HG02938 (cell line): Measurements from ENCODE around the gene RTL9.
A peak's percentile ranks its signal among the peaks of the same experiment; 100 is the strongest.
"Not testable (repeated sequence)": the region's sequence is repeated elsewhere in the genome, so short reads cannot be mapped to it uniquely, and the experiment has no call there.

ENCODE experiments used
- ATAC-seq: cut with Tn5 transposase; IDR thresholded peaks from one replicate; pipeline ENCODE4 v1.9.1; 2021; ENCODE audit warnings: mild to moderate bottlenecking, moderate library complexity; ENCODE audit not compliant: unreplicated experiment

Gene RTL9

DNA sequence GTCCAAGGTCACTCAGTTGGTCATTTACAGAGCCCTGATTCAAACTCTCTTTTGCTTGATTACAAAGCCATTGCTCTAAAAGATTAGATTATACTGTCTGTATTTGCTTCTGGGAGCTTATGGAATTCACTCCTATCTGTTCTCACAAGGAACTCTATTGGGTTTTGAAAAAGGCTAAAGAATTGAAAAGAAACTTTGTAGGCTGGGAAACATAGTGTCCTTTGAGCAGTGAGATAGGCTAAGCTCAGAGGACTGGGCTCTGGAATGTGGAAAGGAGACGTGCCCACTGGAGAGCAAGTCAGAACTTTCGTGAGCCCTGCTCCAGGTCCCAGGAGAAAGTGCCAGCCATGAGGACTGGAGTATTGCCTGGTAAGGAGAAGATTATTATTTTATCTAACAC lies at the start of gene RTL9:
RTL9 (plus strand) TSS at position 301 of the 400 bp plus-strand sequence. CDS start 91,770 bp downstream, outside the sequence.
- no peak for ATAC-seq

DNA sequence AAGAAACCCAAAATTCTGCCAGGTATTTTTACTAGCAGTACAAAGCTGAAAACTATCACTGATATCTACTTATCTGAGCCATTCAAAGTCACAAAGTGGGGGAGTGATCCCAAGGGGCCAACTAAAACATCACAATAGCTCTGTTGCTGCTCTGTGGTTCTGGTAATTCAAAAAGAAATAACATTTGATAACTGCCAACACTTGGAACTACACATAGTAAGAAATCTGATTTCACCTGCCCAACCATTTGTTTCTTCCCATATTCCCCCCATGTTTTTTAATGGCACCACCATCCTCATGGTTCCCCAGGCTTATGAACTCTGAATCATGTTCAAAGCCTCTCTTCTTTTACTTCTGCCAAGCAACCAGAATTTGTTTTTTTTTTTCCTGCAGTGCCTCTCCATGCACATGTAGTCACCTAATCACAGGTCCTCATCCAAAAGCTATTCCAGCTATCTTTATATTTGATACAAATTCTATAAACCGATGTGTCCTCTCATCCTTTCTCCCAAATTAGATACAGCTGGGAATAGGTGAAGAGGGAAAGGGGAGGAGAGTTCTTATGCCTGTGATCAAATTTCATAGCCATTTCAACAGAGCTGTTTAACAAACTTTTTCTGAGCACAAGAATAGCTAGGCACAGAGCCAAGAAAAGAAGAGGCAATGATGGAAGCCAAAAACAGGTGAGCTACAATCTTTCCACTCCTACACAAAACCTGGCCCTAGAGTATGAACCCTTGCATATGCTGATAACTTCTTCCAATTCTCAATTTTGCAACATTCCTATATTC lies 48.5 kb upstream of the RTL9 start:
- no peak for ATAC-seq

DNA sequence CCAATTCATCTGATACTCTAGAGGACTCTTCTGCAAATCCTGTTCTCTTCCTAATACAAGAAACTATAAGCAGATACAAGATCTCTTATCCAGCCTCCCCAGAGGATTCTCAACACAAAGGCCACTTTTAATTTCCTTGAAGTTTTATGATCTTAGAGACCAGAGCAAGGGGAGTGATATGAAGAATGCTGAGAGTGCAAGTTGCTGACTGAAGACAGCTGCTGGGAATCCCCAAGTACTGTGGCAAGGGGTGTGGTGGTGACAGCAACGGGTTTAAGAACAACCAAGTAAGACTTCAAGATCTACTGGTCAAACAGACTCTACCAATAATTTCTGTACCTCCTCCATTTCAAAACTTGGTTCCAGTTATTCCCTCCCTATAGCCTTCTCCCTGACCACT lies 47.8 kb upstream of the RTL9 start:
- peak; percentile 88 for ATAC-seq

DNA sequence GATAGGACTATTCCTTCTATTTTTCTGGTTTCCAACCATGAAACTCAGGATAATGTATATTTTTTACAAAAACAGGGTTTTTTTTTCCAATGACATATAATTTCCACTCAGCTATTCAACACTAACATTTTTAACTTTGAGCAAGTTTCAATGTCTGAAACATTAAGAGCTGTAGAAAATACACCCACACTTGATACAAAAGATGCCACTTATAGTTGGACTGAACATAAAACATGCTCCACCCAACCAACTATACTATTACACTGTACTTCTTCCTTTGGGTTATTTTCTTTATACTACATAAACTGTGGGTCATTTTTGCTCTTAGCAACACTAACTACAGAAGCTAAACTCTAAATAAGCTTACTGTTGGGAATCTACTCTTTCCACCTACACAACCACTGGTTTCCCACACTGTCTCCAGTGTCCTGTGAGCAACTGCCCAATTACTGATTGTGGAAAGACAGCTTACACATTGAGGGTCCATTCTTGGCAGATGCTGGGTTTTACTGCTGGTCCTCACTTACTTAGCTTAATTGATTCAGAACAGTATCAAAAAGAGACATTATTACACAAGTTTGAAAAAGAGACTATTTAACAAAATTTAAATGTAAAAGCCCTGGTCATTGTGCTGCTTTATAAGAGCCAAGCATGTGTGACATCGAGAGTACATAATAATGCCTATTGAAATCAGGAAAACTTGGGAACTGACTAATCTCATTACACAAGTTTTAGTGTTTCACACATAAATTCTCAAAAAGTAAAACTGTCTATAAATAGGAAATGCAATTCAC lies 47.0 kb upstream of the RTL9 start:
- no peak for ATAC-seq

DNA sequence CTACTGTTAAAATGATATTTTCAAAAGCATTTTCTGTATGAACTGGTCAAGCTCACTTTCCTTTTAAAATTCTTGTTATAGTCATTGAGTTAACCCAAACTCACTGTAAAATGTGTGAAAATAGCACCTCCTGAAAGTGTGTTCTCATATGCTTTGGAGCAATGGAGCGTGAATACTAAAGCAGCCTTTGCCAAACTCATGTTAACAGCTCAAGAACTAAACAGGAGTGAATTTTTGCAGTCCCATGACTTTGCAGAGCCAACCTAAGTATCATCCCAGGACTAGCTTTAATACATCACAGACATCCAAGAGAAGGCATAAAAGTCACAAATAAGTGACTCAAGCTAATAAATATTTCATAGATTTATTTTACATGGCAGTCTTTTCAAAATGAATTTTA lies 43.1 kb upstream of the RTL9 start:
- no peak for ATAC-seq

DNA sequence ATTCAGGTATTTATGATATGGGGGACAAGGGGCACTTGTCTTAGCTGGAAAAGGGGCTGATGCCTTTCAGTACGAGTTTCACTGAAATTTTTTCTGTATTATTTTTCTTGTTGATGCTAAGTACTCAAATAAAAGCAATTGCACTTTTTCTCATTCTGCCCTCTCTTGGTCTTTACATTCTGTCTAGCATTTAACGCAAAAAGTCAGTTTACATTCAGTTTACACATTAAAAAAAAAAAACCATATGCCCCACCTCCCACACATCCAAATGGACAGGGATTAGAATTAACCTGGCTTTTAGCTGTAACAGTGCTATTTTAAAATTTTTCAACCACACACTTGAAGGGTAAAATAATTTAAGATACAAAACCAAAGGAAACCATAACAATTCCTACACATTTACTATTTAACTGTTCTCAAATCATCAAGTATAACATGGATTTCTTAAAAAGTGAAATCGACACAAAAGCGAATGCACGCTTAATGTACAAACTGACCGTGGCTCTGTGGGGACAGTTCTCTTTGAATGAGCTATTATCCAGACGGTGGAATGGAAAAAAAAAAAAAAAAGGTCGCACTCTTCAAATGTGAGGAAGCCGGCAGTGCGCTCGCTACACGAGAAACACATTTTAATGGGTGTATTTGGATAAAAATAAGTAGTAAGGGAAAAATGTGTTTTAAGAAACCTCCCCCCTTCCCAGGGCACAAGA lies 42.1 kb upstream of the RTL9 start:
- ATAC-seq, result no peak

DNA sequence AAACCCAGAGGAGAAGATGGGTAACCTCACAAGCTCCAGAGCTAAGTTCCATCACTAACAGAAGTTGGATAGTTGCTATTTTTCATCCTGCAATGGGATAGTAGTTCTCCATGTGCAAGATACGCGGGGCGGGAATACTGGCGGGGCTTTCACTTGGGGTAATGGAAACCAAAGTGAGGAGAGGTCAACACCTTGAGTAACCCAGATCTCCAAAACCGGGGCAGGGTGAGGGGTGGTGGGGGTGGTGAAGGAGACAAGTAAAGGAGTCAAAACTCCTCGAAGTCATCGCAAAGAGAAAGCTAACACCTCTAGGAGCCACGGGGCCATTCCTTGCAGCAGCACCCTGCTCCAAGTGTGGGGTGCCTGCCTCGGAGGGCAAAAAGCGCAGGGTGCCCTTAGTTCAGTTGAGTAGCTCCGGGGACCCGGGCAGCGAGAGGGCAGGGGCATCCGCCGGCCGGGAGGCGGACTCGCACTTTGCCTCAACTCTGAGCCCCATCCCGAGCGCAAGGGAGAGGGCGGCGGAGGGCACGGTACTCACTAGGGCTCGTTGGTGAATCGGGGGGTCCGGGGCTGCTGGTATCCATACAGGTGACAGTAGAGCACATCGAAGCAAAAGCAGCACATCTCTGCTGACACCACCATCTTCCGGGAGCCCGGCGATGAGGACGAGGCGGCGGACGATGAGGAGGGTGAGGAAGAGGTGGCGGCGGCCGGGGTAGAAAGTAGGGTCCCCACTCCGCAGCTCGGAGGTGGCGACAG lies 41.4 kb upstream of the RTL9 start:
- ATAC-seq, result peak; percentile 25

DNA sequence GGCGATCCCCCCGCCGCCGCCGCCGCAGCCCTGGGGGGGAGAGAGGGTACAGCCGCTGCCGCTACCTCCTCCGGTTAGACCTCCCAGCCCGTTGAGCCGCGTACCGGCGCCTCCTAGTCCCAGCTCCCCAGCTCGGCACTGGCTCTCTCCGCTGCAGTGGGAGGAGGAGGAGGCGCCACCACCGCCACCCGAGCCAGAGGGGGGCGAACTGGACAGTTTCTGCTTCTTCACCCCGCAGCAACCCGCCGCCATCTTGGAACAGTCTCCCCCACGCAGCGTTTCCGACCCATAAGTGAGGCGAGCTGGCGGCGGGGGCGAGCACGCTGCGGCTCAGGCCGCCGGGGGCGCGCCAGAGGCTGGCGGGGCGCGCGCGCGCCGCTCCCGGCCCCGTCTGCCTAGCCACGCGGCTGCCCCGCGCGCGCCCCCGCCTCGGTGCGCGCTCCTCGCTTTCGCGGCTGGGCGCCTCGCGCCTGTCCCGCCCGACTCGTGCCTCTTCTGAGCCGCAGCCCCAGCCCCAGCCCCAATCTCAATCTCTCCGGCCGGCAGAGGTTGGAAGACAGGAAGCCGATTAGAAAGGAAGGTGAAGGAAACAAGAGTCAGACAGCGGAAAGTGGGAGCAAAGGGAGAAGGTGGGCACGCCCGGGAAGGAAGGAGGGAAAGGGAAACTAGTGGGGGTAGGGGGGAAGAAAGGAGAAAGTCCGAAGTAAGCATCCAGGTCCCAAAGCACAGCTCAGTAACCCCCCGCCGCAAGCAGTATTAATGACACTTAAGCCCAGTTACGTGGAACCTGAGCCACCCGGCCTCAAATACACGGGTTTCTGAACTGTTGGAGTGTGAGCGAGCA lies 40.6 kb upstream of the RTL9 start, which contains the start of gene AMMECR1:
AMMECR1 (minus strand) TSS at position 266 of the 844 bp plus-strand sequence; CDS start at position 252, 14 bp downstream.
- peak; percentile 69 for ATAC-seq

DNA sequence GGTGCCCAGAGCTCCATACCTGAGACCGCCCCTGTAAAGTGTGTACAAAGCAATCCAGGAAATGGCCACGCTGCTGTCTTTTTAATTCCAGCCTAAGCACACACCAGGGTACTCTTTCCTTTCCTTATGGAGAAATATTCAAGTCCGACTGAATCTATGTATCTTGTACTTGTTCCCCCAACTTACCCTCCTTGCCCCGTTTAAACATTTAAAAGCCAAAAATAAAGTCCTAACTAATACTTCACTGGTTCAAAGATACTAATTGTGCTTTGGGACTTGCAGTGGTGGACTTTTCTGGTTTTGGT lies 40.0 kb upstream of the RTL9 start:
- peak; percentile 28 for ATAC-seq

DNA sequence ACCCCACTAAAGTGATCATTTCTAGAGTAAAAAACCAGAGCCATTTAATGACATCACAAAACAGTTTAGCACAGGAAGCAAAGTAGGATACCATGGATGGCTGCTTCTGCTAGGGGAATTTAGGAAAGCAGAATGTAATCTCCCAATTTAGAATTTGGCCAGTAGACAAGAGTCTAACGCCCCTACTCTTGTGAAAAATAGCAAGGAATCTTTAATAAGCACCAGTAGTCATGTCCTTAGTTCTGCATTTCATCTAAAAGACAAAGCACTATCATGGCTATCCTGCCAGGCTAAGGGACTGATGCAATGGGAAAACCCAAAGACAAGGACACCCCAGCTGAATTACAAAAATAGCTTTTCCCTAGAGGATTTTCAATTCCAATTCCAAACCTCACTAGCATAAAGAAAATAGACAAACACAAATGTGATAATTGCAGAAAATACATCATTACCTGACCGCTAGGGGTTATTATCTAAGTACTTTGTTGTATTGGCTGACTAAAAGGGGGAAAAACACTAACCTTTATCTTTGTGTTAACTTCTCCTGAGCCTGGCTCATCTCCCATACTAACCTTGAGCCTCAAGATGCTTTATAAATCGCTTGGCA lies 38.2 kb upstream of the RTL9 start:
- no peak for ATAC-seq

DNA sequence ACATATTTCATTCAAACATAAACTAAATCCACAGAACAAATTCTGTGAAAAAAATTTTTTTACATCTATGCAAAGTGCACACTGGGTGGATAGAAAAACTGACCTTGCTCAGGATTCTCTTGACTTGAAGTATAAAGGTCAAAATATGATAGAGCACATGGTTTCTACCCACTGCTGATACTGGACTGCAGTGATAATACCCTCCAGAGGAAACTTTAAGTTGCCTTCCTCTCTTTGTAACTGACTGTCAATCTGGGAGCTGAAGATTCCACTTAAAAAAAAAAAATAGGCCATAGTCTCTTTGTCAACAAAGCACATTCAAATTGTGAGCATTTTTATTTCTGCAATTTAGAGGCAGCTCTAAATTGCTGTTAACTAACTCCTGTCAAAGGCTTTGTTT lies 37.6 kb upstream of the RTL9 start:
- no peak for ATAC-seq

DNA sequence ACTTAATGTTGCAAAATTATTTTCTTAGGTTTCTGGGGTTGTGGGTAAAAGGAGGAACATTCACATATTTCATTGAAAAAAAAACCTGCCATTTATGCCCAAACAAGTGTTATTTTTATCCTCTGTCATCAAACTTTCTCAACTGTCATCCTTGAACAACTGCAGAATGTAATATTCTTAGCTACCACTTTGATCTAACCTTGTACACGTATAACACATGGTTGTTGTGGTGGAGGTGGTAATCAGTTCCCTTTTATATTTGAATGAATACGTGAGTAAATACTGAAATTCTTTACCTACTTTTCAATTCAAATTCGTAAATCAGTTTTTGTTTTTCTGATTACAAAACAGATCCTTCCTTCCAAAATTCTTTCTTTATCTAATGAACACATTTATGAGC lies 37.0 kb upstream of the RTL9 start:
- ATAC-seq, result no peak

DNA sequence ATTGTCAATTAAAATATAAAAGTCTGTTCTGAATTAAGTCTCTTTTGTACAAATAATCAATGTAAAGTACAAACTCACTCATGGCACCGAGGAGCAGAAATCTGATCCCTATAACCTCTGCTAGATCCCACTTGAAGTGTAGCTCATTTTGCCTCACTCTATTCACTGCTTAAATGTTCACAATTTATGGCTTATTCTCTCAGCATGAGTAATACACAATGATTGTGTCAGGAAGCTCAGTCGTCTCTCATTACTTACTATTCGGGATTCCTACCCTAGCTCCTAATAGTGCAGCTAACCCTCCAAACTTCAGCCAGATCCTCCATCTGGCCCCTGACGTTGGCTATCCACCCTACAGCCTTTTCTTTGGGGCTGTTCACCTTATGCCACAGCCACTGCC lies 36.0 kb upstream of the RTL9 start:
- ATAC-seq, result no peak

DNA sequence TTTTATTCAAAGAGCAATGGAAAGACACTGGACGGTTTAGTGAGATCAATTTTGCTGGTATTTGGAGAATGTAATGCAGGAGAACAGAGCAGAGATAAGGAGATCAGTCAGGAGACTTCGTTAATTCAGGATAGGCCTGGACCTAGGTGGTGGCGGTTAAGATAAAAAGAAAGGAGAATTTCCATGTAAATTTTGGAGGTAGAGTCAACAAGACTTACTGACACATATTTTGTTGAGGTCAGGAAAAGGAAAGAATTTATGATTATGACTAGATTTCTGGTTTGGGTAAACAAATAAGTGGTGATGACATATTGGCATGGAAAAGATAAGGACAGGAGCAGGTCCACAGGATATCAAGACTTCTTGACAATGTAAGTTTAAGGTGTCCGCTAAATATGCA lies 31.9 kb upstream of the RTL9 start:
- ATAC-seq, result no peak

DNA sequence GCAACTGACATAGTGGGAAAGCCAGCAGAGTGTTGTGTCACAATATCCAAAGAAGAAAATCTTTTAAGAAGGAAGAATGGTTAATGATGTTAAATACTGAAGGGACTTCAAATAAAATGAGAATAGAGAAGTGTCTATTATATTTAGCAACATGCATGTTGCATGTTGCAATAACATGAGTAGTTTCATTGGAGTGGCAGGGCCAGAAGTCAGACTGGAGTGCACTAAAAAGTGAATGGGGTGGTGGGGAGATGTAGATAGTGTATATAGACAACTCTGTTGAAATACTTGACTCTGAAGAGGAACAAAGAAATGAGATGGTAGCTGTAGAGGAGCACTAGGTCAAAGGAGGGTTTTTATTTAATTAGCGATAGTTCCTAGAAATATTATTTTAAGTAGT lies 31.3 kb upstream of the RTL9 start:
- ATAC-seq, result no peak

DNA sequence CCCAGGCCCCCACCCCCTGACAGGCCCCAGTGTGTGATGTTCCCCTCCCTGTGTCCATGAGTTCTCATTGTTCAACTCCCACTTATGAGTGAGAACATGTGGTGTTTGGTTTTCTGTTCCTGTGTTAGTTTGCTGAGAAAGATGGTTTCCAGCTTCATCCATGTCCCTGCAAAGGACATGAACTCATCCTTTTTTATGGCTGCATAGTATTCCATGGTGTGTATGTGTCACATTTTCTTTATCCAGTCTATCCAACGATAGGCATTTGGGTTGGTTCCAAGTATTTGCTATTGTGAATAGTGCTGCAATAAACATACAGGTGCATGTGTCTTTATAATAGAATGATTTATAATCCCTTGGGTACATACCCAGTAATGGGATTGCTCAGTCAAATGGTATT lies 30.0 kb upstream of the RTL9 start:
- ATAC-seq, result not testable (repeated sequence)

DNA sequence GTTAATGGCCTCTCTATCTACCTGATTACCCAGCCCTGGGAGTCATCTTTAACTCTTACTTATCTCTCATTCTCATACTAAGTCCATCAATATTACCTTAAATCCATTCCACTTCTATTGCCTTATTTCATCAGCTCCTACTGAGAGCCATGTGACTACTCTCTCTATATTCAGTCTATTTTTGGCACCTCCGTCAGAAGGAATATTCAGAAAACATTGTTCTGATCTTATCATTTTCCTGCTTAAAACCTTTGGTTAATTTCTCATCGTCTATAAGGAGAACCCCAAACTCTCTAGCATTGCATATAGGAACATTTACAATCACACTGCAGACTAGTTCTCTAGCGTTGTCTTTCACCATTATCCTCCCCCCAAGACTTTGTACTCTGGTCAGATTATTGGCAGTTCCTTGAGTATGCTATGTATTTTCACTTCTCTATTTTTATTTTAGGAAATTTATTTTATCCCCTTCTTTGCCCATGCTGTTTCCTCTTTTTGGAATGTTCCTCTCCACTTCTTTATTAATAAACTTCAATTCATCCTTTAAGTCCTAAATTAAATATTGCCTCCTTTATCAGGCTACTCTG lies 27.1 kb upstream of the RTL9 start:
- no peak for ATAC-seq

DNA sequence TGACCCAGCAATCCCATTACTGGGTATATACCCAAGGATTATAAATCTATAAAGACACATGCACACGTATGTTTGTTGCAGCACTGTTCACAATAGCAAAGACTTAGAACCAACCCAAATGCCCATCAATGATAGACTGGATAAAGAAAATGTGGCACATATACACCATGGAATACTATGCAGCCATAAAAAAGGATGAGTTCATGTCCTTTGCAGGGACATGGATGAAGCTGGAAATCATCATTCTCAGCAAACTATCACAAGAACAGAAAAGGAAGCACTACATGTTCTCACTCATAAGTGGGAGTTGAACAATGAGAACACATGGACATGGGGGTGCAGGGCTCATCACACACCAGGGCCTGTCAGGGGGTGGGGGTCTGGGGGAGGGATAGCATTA lies 25.2 kb upstream of the RTL9 start:
- not testable (repeated sequence) for ATAC-seq

DNA sequence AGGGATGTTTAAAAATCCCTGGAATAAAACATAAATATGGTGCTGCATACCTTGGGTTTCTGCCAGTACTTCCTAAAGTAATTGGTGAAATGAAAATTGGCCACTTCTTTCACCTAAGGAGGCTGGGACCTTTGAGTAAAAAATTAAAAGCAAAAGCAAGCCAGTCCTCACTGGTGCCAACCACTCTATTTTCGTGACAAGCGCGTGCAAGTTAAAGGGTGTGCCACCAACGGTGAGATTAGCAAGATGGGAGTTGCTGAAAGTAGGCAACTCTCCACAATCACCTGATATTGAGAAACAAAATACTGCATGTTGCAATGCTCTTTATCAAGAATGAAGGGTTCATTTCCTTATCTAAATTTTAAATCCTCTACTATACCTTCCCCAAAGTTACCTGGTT lies 19.7 kb upstream of the RTL9 start:
- ATAC-seq, result no peak
